Measurements from ENCODE around the gene SH2D3C. TPM values are rescaled to one million over a fixed set of nuclear protein-coding genes. Genes with fewer than 3 reads are reported as not detected.

The SH2D3C gene
- total and polyA plus RNA-seq, 9 of the 15 experiments (the other 6 are each of a cell fraction or from before 2014, with no cell fraction given): 0.03 to 1.2 (median 0.22) TPM; not detected in 1

- peak; percentile 95; the same call in 1 of the 2 replicates for TF ChIP-seq ARID4B (CRISPR knock-in tag; IDR thresholded peaks at IDR 0.05)
- TF ChIP-seq CBX2 (IDR thresholded peaks at IDR 0.05; ENCODE audit: insufficient read depth, low read length, poor library complexity, severe bottlenecking): no peak
- peak; percentile 82 for TF ChIP-seq CC2D1A (IDR thresholded peaks at IDR 0.05)
- TF ChIP-seq STAT6 (CRISPR knock-in tag; IDR thresholded peaks at IDR 0.05): no peak
- peak; percentile 68 for TF ChIP-seq L3MBTL2 (IDR thresholded peaks at IDR 0.05)
- TF ChIP-seq HMGXB4 (CRISPR knock-in tag; IDR thresholded peaks at IDR 0.05): peak; percentile 50; the same call in 1 of the 2 replicates
- no peak for TF ChIP-seq CHD1 (IDR thresholded peaks at IDR 0.05; ENCODE audit: low read length)
- TF ChIP-seq HNRNPLL (IDR thresholded peaks at IDR 0.05; ENCODE audit: low read depth, low read length, poor library complexity, severe bottlenecking): peak; percentile 39
- TF ChIP-seq, protein P1, sequence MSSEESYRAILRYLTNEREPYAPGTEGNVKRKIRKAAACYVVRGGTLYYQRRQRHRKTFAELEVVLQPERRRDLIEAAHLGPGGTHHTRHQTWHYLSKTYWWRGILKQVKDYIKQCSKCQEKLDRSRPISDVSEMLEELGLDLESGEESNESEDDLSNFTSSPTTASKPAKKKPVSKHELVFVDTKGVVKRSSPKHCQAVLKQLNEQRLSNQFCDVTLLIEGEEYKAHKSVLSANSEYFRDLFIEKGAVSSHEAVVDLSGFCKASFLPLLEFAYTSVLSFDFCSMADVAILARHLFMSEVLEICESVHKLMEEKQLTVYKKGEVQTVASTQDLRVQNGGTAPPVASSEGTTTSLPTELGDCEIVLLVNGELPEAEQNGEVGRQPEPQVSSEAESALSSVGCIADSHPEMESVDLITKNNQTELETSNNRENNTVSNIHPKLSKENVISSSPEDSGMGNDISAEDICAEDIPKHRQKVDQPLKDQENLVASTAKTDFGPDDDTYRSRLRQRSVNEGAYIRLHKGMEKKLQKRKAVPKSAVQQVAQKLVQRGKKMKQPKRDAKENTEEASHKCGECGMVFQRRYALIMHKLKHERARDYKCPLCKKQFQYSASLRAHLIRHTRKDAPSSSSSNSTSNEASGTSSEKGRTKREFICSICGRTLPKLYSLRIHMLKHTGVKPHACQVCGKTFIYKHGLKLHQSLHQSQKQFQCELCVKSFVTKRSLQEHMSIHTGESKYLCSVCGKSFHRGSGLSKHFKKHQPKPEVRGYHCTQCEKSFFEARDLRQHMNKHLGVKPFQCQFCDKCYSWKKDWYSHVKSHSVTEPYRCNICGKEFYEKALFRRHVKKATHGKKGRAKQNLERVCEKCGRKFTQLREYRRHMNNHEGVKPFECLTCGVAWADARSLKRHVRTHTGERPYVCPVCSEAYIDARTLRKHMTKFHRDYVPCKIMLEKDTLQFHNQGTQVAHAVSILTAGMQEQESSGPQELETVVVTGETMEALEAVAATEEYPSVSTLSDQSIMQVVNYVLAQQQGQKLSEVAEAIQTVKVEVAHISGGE (CRISPR knock-in tag; IDR thresholded peaks at IDR 0.05): peak; percentile 55 to 89 (median 66); a peak in 4 of 6 replicates
- TF ChIP-seq TEAD1 (CRISPR knock-in tag; IDR thresholded peaks at IDR 0.05): peak in 1 of 2 experiments; percentile 86; a peak in 2 of 4 replicates
- TF ChIP-seq, protein P2, sequence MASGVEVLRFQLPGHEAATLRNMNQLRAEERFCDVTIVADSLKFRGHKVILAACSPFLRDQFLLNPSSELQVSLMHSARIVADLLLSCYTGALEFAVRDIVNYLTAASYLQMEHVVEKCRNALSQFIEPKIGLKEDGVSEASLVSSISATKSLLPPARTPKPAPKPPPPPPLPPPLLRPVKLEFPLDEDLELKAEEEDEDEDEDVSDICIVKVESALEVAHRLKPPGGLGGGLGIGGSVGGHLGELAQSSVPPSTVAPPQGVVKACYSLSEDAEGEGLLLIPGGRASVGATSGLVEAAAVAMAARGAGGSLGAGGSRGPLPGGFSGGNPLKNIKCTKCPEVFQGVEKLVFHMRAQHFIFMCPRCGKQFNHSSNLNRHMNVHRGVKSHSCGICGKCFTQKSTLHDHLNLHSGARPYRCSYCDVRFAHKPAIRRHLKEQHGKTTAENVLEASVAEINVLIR (CRISPR knock-in tag; IDR thresholded peaks at IDR 0.05): no peak
These were observed 43.5 kb downstream of the SH2D3C start, which contains the start of gene TOR2A (continued) for GRCh38 chr9:127734747-127735529.

Data from K562 (cell line).